Liver (tissue), 9 donors: Measurements from ENCODE around the gene FGFRL1. TPM values are rescaled to one million over a fixed set of nuclear protein-coding genes. Genes with fewer than 3 reads are reported as not detected.

ENCODE experiments used
- DNase-seq: peaks from one replicate; pipeline ENCODE4 v3.0.0-alpha.2; 2017; ENCODE audit warnings: low spot score
- H3K27ac ChIP-seq, 2 donors: one replicate each; pipeline ENCODE4 v1.7.0; 2013; ENCODE audit warnings: inconsistent platforms in 2 of 2, low read length in 2 of 2, control low read depth in 1 of 2, low read depth in 1 of 2, mild to moderate bottlenecking in 1 of 2
- H3K27me3 ChIP-seq, 4 donors: one replicate each; pipeline versions ENCODE4 v1.6.1 to v1.7.0; 2013; ENCODE audit warnings: low read length in 3 of 4, inconsistent platforms in 1 of 4, mild to moderate bottlenecking in 1 of 4, moderate library complexity in 1 of 4; ENCODE audit not compliant: control insufficient read depth in 4 of 4, insufficient read depth in 4 of 4
- H3K36me3 ChIP-seq, 4 donors: one replicate each; pipeline versions ENCODE4 v1.6.1 to v1.7.0; 2013; ENCODE audit warnings: low read length in 3 of 4, mild to moderate bottlenecking in 3 of 4, low read depth in 1 of 4, moderate library complexity in 1 of 4; ENCODE audit not compliant: control insufficient read depth in 4 of 4, insufficient read depth in 3 of 4
- H3K4me1 ChIP-seq, 4 donors: one replicate each; pipeline versions ENCODE4 v1.6.1 to v1.7.0; 2013; ENCODE audit warnings: low read length in 3 of 4, mild to moderate bottlenecking in 3 of 4, moderate library complexity in 1 of 4; ENCODE audit not compliant: control insufficient read depth in 4 of 4, insufficient read depth in 4 of 4
- H3K4me3 ChIP-seq, 3 donors: one replicate each; pipeline versions ENCODE4 v1.6.1 to v1.7.0; 2013; ENCODE audit warnings: low read length in 3 of 3, control low read depth in 1 of 3, low read depth in 1 of 3, mild to moderate bottlenecking in 1 of 3
- H3K9ac ChIP-seq, 2 donors: one replicate each; pipeline ENCODE4 v1.7.0; 2013; ENCODE audit warnings: low read length in 2 of 2, mild to moderate bottlenecking in 2 of 2, moderate library complexity in 2 of 2, control low read depth in 1 of 2, low read depth in 1 of 2
- H3K9me3 ChIP-seq, 4 donors: one replicate each; pipeline versions ENCODE4 v1.6.1 to v1.7.0; 2013; ENCODE audit warnings: low read length in 3 of 4; ENCODE audit not compliant: control insufficient read depth in 4 of 4
- ATF3 ChIP-seq: IDR thresholded peaks from 2 replicates; pipeline ENCODE4 v1.6.1; 2016; ENCODE audit warnings: antibody characterized with exemption
- CTCF ChIP-seq: fragments of 150-350 bp; IDR thresholded peaks from 2 replicates; pipeline ENCODE4 v1.5.1; 2017; ENCODE audit warnings: improper control_type of control experiment, low read depth, low read length; ENCODE audit not compliant: missing input control
- FOXA1 ChIP-seq: IDR thresholded peaks from 2 replicates; pipeline ENCODE4 v1.6.1; 2016; ENCODE audit warnings: antibody characterized with exemption
- FOXA2 ChIP-seq: IDR thresholded peaks from 2 replicates; pipeline ENCODE4 v1.6.1; 2016; ENCODE audit warnings: antibody characterized with exemption
- GABPA ChIP-seq, 2 donors: IDR thresholded peaks in 1 of 2; conservative IDR thresholded peaks in 1 of 2; 2 replicates each; pipeline ENCODE4 v1.6.1; 2016; ENCODE audit warnings: antibody characterized with exemption in 2 of 2, mild to moderate bottlenecking in 1 of 2, moderate library complexity in 1 of 2
- HNF4A ChIP-seq, 2 donors: conservative IDR thresholded peaks; 2 replicates each; pipeline ENCODE4 v1.6.1; 2016; ENCODE audit warnings: antibody characterized with exemption in 2 of 2, mild to moderate bottlenecking in 2 of 2
- HNF4G ChIP-seq: IDR thresholded peaks from 2 replicates; pipeline ENCODE4 v1.6.1; 2016; ENCODE audit warnings: antibody characterized with exemption
- JUND ChIP-seq, 2 donors: IDR thresholded peaks; 2 replicates each; pipeline ENCODE4 v1.6.1; 2016; ENCODE audit warnings: antibody characterized with exemption in 2 of 2
- RAD21 ChIP-seq, 2 donors: IDR thresholded peaks; 2 replicates each; pipeline ENCODE4 v1.6.1; 2016; ENCODE audit warnings: antibody characterized with exemption in 2 of 2, mild to moderate bottlenecking in 2 of 2
- REST ChIP-seq: IDR thresholded peaks from 2 replicates; pipeline ENCODE4 v1.6.1; 2016; ENCODE audit warnings: antibody characterized with exemption, mild to moderate bottlenecking
- RXRA ChIP-seq, 2 donors: IDR thresholded peaks; 2 replicates each; pipeline ENCODE4 v1.6.1; 2017 to 2018; ENCODE audit warnings: antibody characterized with exemption in 2 of 2, mild to moderate bottlenecking in 1 of 2
- TAF1 ChIP-seq: conservative IDR thresholded peaks from 2 replicates; pipeline ENCODE4 v1.6.1; 2016; ENCODE audit warnings: antibody characterized with exemption, mild to moderate bottlenecking
- YY1 ChIP-seq: IDR thresholded peaks from 2 replicates; pipeline ENCODE4 v1.6.1; 2016; ENCODE audit warnings: antibody characterized with exemption, mild to moderate bottlenecking
- WGBS: extraction: QIAGEN DNeasy Blood & Tissue Kit; methylation state at CpG from one replicate; pipeline ENCODE4 v1.1.7; 2013; 5-methylcytosine and 5-hydroxymethylcytosine counted together
- polyA plus RNA-seq, 2 donors: library from polyadenylated mRNA; stranded (reverse) in 1 of 2; unstranded in 1 of 2; fragments of 200-250 nt in 1 of 2; fragments of >200 nt in 1 of 2; fragmentation: Nextera tagmentation in 1 of 2; extraction: Ambion mirVana in 1 of 2; gene quantifications; one replicate each; pipeline versions ENCODE4 v1.2.1 to v1.2.3, GENCODE V29; 2013 to 2015
- total RNA-seq, 2 donors: library from RNA; depleted of rRNA; stranded (reverse); fragments of >200 nt; gene quantifications; one replicate each; pipeline ENCODE4 v1.2.3, GENCODE V29; 2014
- TF ChIP-seq, protein P1 (sequence below): IDR thresholded peaks from 2 replicates; pipeline ENCODE4 v1.6.1; 2016; ENCODE audit warnings: antibody characterized with exemption
- donor health status: healthy.
- donor health status: healthy.
- donor health status: healthy.
- donor health status: healthy.
- donor health status: healthy.

The FGFRL1 gene
- total and polyA plus RNA-seq, 4 donors = 14.2 to 49.1 (median 22.4) TPM

DNA sequence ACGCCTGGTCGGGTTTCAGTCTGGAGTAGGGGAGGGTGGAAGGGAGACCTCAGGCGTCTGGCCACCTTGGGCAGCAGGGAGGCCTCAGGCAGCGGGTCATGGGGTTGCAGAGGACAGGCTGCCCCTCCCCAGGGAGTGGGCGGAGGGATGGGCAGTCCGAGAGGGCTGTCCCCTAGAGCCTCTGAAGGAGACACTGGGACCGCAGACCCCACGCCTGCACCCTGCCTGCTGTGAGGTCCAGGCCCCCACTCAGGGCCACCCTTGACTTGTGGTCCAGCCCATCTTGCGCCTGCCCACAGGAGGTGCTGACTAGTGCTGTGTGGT, 16.5 kb downstream of the FGFRL1 start:
- H3K27ac ChIP-seq = no peak overlapping the region
- DNase-seq = no peak
- WGBS = 32% methylated on average over 9 of the region's 9 CpGs
- peaks cover 0 to 8% (median 0%) of the 10 kb centered on the region in 4 donors for H3K4me1 ChIP-seq
- no peak overlapping the region for H3K4me3 ChIP-seq
- peaks cover 0 to 17% (median 8%) of the 10 kb centered on the region in 4 donors for H3K36me3 ChIP-seq
- no peaks in the 10 kb centered on the region for H3K9me3 ChIP-seq
- H3K27me3 ChIP-seq = peaks cover 0 to 3% (median 0%) of the 10 kb centered on the region in 4 donors
- TF ChIP-seq TAF1 (no peak), REST (no peak), FOXA2 (no peak), ATF3 (no peak), RAD21 (IDR thresholded peaks at IDR 0.05) (no peak), RXRA (IDR thresholded peaks at IDR 0.05) (no peak), GABPA (IDR thresholded peaks at IDR 0.05 in 1 of 2, conservative IDR thresholded peaks at IDR 0.05 in 1 of 2) (no peak), FOXA1 (no peak), HNF4G (no peak), HNF4A (conservative IDR thresholded peaks at IDR 0.05) (no peak), JUND (IDR thresholded peaks at IDR 0.05) (no peak)
- TF ChIP-seq, protein P1, sequence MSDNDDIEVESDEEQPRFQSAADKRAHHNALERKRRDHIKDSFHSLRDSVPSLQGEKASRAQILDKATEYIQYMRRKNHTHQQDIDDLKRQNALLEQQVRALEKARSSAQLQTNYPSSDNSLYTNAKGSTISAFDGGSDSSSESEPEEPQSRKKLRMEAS = no peak
- no peak overlapping the region for H3K9ac ChIP-seq

DNA sequence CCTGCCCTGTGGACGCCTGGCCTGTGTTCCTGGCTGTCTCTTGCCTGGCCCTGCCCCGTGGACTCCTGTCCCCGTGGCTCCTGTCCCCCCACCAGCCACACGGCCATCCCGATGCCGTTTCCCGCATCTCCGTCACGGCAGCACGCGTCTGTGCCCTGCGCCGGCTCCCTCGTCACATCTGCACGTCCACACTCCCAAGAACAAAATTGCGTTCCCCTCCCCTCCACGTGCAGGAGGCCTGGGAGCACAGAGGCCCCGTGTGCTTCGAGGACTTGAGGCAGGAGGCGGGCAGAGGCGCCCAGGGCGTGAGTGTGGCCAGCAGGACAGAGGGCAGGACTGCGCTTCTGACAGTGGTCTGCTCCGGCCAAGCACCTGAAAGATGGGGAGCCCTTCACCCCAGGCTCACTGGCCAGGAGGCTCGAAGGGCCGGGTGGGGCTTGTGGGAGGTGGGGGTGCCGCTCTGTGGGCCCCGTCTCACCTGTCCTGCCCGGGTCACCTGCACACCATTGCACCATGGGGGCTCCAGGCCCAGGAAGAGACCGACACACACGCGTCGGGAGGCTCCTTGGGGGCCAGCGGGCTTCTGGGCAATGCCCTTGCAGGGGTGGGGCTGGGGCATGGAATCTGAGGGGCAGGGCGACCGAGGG, 17.3 kb downstream of the FGFRL1 start:
- WGBS = 75% methylated on average over 36 of the region's 36 CpGs
- Histone ChIP-seq H3K36me3 (peaks cover 0 to 17% (median 6%) of the 10 kb centered on the region in 4 donors), H3K27ac (no peak overlapping the region), H3K9ac (no peak overlapping the region), H3K4me1 (peaks cover 0 to 8% (median 0%) of the 10 kb centered on the region in 4 donors), H3K4me3 (no peak overlapping the region), H3K27me3 (peaks cover 0 to 3% (median 0%) of the 10 kb centered on the region in 4 donors), H3K9me3 (no peaks in the 10 kb centered on the region)
- TF ChIP-seq CTCF = no peak
- no peak for TF ChIP-seq FOXA1
- no peak for TF ChIP-seq YY1
- no peak for TF ChIP-seq ATF3
- TF ChIP-seq, protein P1 = no peak
- no peak for DNase-seq
